ENCODE data around the gene OR6P1. TPM values are rescaled to one million over a fixed set of nuclear protein-coding genes. Genes with fewer than 3 reads are reported as not detected.

OR6P1 gene, protein sequence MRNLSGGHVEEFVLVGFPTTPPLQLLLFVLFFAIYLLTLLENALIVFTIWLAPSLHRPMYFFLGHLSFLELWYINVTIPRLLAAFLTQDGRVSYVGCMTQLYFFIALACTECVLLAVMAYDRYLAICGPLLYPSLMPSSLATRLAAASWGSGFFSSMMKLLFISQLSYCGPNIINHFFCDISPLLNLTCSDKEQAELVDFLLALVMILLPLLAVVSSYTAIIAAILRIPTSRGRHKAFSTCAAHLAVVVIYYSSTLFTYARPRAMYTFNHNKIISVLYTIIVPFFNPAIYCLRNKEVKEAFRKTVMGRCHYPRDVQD
- not detected in 2 replicates for total RNA-seq (2014; rRNA removed; shearing (Covaris generic); ENCODE audit: low replicate concordance)

GRCh38 chr1:158570480-158570879 lies at the start of gene OR6P1:
OR6P1 (minus strand) TSS chr1:158570580; CDS start chr1:158563604, 6,976 bp downstream.
- in situ Hi-C loops (cut with HindIII; ENCODE audit: low pct_unique_long_range_greater_than_20kb, low sequenced_read_pairs): no loop called here
- no peak for DNase-seq (ENCODE audit: low read depth)

GRCh38 chr1:158613764-158614163 lies 43.4 kb upstream of the OR6P1 start:
- no peak for DNase-seq (ENCODE audit: low read depth)
- in situ Hi-C loops (cut with HindIII; ENCODE audit: low pct_unique_long_range_greater_than_20kb, low sequenced_read_pairs): no loop called here

DNA sequence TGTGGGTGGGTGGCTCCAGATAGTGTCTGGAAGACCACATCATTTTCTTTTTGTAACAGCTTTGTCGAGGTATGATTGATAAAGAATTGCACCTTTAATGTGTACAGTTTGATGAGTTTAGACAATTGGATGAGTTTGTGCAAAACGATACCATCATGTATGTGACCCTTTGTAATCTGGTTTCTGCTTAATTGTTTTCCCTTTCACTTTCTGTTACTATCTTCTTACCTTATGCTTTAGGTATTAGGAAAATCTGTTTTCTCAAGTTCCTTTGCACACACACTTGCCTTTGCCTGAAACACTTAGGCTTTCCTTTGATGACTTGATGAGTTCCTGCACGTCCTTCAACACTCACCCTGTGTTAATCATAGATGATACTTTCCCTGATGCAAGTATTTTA lies 41.5 kb upstream of the OR6P1 start:
- DNase-seq (ENCODE audit: low read depth): no peak
- in situ Hi-C loops (cut with HindIII; ENCODE audit: low pct_unique_long_range_greater_than_20kb, low sequenced_read_pairs): no loop called here

DNA sequence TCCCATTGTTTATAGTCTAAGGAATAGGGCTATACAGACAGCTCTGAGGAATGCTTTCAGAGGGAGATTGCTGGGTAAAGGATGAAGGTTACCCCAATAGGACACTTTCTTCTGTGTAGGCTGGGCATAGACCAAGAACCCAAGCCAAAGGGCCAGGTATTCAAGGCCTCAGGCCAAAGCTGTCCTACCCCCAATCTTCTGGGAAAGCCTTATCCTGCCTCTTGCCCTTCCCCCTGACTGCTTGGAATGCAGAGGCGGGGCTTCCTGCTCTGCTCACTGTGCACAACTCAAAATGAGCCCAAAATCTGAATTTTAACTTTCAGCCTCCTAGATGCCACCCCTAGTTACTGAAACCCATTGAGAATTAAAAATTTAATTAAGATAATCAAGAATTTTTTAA lies 36.9 kb upstream of the OR6P1 start:
- in situ Hi-C loops (cut with HindIII; ENCODE audit: low pct_unique_long_range_greater_than_20kb, low sequenced_read_pairs): no loop called here
- DNase-seq (ENCODE audit: low read depth): no peak

DNA sequence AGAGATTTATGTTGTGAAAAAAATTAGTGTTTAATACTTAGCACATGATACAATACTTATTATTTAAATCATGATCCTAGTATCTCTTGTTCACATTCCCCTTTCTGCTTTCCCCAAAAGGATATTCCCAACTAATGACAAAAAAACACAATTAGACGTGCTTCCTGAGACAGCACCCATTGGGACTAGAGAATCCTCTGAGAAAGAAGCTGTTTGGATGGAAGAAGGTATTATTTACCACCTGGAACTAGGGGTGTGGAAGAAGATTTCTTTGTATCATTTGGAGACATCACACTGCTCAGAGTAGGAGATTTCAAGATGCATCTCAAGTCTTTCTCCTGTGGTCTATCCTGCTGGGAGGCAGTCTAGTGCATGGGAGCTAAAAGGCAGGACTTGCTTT lies 34.6 kb upstream of the OR6P1 start, which contains the start of gene OR10Z1:
Gene OR10Z1, plus strand, starts transcription at position 301 of the 400 bp plus-strand sequence. CDS start 1,171 bp downstream, outside the sequence.
- in situ Hi-C loops (cut with HindIII; ENCODE audit: low pct_unique_long_range_greater_than_20kb, low sequenced_read_pairs): no loop called here
- no peak for DNase-seq (ENCODE audit: low read depth)

DNA sequence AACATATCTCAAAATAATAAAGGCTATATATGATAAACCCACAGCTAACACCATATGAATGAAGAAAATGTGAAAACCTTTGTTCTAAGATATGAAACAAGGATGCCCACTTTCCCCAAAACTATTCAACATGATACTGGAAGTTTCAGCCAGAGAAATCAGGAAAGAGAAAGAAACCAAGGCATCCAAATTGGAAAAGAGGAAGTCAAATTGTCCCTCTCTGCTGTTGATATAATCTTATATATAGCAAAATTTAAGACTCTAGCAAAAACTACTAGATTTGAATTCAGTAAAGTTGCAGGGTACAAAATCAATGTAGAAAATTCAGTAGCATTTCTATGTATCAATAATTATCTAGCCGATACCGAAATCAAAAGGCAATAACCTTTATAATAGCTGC lies 30.4 kb upstream of the OR6P1 start:
- in situ Hi-C loops (cut with HindIII; ENCODE audit: low pct_unique_long_range_greater_than_20kb, low sequenced_read_pairs): no loop called here

DNA sequence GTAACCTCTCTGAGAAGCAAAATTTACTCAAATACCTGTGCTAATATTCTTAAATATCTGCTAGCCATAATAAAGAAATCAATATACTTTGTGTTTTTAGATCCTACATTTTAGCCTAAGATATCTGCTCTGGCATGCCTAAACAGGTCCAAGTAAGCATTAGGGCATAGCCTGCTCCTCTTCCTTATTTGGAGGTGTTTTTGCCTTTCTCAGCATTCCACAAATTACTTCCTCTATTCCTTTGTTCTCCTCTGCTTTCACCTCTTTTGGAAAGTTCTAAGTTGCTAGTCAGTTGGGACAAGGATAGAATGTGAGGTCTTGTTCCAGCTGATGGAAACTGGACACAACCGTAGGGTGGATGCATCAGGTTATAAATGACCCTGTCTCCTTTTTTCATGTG lies 16.6 kb upstream of the OR6P1 start:
- no peak for DNase-seq (ENCODE audit: low read depth)
- in situ Hi-C loops (cut with HindIII; ENCODE audit: low pct_unique_long_range_greater_than_20kb, low sequenced_read_pairs): no loop called here

More for the DNA sequence above, 30.4 kb upstream of the OR6P1 start:
- no peak for DNase-seq (ENCODE audit: low read depth)

DNA sequence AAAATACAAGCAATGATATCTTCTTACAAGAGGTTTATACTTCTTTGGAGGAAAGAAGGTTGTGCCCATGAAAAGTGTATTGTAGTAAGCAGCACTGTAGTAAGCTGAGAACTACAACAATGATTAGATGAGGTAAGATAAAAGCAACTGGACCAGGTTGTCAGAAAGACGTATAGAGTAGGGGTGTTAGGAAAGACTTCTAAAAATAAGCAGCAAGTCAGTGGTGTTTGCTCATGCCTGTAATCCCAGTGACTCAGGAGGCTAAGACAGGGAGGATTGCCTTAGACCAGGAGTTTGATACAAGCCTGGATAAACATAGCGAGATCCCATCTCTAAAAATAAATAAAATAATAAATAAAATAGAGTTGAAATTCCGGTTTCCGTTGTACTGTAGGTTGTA lies 13.6 kb upstream of the OR6P1 start:
- in situ Hi-C loops (cut with HindIII; ENCODE audit: low pct_unique_long_range_greater_than_20kb, low sequenced_read_pairs): no loop called here
- no peak for DNase-seq (ENCODE audit: low read depth)

DNA sequence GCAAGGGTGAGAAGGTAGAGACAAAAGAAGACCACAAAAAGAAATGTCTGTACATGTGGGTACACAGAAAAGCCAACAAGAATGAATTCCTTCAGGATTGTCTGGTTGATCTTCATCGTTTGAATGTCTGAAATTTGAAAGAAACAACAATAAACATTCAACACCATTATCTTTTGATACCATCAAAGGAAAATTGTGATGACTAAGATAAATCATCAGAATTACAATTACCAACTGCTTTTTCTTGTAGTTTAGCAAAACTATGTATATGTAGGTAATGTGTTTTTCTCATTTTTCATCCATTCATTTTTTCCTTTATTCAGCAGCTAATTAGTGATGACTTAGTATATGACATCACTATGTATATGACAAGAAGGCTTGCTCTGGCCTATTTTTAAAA lies 9.4 kb upstream of the OR6P1 start, which contains the start of gene OR10X1:
Gene OR10X1, minus strand, starts transcription at position 167 of the 400 bp plus-strand sequence. Its CDS starts 0 bp downstream, at position 167.
- in situ Hi-C loops (cut with HindIII; ENCODE audit: low pct_unique_long_range_greater_than_20kb, low sequenced_read_pairs): no loop called here
- DNase-seq (ENCODE audit: low read depth): no peak

- in situ Hi-C loops (cut with HindIII; ENCODE audit: low pct_unique_long_range_greater_than_20kb, low sequenced_read_pairs): no loop called here
- DNase-seq (ENCODE audit: low read depth): no peak
Measured at GRCh38 chr1:158577561-158577960, 7.2 kb upstream of the OR6P1 start.

DNA sequence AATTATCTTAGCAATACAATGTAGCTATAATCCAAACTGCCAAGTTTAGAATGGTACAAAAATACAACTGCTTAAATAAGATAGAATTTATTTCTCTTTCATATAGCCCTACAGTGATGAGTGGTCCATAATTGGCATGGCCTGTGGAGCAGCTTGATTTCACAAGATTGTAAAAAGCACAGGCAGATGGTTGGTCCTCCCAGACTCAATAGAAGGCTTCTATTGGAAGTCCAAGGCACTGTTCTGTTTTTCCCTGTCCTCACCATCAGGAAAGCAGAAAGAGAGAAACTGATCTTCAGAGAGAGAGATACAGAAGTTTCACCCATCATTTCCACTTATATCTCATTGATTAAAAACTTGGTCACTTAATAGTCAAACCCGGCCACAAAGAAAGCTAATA lies 1.8 kb upstream of the OR6P1 start:
- in situ Hi-C loops (cut with HindIII; ENCODE audit: low pct_unique_long_range_greater_than_20kb, low sequenced_read_pairs): no loop called here
- DNase-seq (ENCODE audit: low read depth): no peak

DNA sequence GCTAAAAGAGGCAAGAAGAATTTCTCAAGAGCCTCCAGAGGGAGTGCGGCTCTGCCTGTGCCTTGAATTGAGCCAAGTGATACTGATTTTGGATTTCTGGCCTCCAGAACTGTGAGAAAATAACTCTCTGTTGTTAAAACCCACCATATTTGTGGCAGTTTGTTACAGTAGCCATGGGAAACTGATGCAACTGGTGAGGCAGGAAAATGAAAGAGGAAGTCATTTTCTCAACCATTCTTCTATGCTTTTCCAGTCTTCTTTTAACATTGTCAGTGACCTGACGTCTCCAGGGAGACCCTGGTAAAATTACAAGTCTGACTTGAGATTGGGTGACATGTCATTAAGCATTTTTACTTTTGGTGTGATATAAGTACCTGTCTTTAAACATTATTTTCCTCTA lies 5.8 kb downstream of the OR6P1 start:
- in situ Hi-C loops (cut with HindIII; ENCODE audit: low pct_unique_long_range_greater_than_20kb, low sequenced_read_pairs): no loop called here
- DNase-seq (ENCODE audit: low read depth): no peak

DNA sequence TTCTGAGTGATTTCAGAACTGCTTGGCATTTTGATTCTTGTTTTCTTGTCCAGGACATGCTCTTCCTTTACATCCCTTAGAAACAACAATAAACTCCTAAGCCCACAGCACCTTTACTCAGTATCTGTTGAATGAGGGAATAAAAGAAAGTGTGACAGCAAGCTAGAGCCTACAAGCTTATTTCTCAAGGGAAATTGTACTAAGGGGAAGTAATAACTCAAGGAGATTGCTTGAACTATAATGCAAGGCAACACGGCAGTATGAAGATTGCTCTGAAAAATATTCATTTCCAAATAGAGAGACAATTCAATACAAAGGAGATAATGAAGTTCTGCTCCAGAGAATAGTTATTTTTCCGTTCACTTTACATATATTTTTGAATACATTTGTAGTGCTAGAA lies 6.5 kb downstream of the OR6P1 start:
- DNase-seq (ENCODE audit: low read depth): no peak
- in situ Hi-C loops (cut with HindIII; ENCODE audit: low pct_unique_long_range_greater_than_20kb, low sequenced_read_pairs): no loop called here

GRCh38 chr1:158559696-158560095 lies 10.7 kb downstream of the OR6P1 start:
- no peak for DNase-seq (ENCODE audit: low read depth)
- in situ Hi-C loops (cut with HindIII; ENCODE audit: low pct_unique_long_range_greater_than_20kb, low sequenced_read_pairs): no loop called here

DNA sequence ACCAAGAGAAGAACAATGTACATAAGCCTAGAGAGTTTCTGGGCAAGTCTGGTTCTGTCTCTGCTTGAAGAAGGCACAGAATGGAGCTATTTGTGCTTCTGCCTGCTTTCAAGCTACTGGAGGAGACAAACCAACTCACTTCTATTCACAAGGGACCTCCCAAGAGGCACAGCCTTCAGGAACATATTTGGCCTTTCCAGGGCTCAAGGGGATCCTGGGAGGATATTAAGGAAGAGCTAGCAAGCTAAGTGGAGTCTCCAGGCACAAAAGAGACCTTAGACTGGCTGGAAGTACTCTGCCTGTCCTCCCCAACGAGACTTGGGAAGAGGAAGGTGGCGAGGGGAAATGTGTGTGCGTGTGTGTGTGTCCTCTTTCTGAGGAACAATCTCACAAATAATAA lies 16.0 kb downstream of the OR6P1 start, which contains the start of gene OR6Y1:
Gene OR6Y1, minus strand, starts transcription at position 54 of the 400 bp plus-strand sequence. CDS start 6,300 bp downstream, outside the sequence.
- no peak for DNase-seq (ENCODE audit: low read depth)
- in situ Hi-C loops (cut with HindIII; ENCODE audit: low pct_unique_long_range_greater_than_20kb, low sequenced_read_pairs): no loop called here

DNA sequence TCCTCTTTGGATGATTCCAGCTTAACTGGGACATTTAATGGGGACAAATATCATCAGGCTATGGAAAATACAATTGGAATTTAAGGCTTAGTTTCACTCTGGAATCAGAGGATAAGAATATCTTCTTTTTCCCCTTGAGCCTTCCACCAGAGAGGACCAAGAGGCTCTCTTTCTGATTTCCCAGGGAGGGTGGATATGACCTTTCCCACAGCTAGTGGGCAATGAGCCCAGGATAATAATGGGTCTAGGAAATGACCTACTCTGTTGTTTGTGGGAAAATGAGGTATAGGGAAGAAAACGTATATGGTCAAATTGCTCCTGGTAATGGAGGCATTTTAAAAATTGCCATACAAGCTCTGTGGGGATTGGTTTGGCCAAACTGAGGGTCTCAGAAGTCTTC lies 18.1 kb downstream of the OR6P1 start:
- DNase-seq (ENCODE audit: low read depth): no peak

DNA sequence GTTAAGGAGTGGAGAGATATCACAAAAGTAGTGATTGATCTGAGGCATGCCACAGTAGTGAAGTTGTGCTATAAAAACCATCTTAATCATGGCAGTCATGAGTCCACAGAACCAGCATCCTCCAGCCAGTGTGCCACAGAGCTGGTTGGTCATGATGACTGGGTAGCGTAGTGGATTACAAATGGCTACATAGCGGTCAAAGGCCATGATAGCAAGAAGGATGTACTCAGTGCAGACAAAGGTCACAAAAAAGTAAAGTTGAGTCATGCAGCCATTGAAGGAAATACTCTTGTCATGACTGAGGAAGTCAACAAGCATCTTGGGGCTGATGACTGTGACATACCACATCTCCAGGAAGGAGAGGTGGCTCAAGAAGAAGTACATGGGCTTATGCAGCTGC lies 22.8 kb downstream of the OR6P1 start:
- DNase-seq (ENCODE audit: low read depth): no peak
- in situ Hi-C loops (cut with HindIII; ENCODE audit: low pct_unique_long_range_greater_than_20kb, low sequenced_read_pairs): no loop called here

More for the DNA sequence above, 18.1 kb downstream of the OR6P1 start:
- in situ Hi-C loops (cut with HindIII; ENCODE audit: low pct_unique_long_range_greater_than_20kb, low sequenced_read_pairs): no loop called here

GRCh38 chr1:158537609-158538008 lies 32.8 kb downstream of the OR6P1 start:
- DNase-seq (ENCODE audit: low read depth): no peak
- in situ Hi-C loops (cut with HindIII; ENCODE audit: low pct_unique_long_range_greater_than_20kb, low sequenced_read_pairs): no loop called here

GRCh38 chr1:158534496-158534895 lies 35.9 kb downstream of the OR6P1 start:
- in situ Hi-C loops (cut with HindIII; ENCODE audit: low pct_unique_long_range_greater_than_20kb, low sequenced_read_pairs): no loop called here
- DNase-seq (ENCODE audit: low read depth): no peak

All from Caki2 (cell line).